ENCODE measurements around the gene SPC25.
A peak's percentile ranks its signal among the peaks of the same experiment; 100 is the strongest.
"Not testable (repeated sequence)": the region's sequence is repeated elsewhere in the genome, so short reads cannot be mapped to it uniquely, and the experiment has no call there.

SPC25 gene

DNA sequence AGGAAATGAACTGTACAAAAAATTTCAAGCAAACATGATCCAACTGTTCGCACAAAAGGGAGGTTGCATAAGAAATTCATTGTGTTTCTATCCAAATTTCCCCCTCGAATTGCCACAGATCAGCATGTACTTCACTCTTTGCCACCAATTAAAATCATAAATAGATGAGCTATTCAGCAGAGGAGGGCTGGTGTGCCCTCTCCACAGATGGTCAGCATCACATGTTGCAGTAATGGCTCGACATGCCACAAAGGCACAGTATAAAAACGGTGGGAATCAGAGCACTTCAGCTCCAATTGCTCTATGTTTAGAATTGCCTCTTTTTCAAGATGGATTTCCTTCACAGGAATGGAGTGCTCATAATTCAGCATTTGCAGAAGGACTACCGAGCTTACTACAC is 10.8 kb upstream of the SPC25 start, which contains the start of gene G6PC2:
Gene G6PC2 (plus strand): TSS at position 289 of the 400 bp plus-strand sequence. CDS start 41 bp downstream, at position 330.
- DNase-seq, result no peak

DNA sequence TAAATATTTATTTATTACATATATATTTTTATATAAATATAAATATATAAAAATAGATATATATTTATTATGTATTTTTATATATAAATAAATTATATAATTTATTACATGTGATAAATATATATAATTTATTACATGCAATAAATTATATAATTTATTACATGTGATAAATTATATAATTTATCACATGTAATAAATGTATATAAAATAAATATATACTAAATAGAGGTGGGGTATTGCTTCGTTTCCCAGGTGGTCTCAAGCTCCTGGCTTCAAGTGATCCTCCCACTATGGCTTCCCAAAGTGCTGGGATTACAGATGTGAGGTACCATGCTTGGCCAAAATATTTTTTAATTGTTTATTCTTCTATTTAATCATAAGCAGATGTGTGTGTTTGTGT is 7.2 kb upstream of the SPC25 start:
- no peak for DNase-seq

DNA sequence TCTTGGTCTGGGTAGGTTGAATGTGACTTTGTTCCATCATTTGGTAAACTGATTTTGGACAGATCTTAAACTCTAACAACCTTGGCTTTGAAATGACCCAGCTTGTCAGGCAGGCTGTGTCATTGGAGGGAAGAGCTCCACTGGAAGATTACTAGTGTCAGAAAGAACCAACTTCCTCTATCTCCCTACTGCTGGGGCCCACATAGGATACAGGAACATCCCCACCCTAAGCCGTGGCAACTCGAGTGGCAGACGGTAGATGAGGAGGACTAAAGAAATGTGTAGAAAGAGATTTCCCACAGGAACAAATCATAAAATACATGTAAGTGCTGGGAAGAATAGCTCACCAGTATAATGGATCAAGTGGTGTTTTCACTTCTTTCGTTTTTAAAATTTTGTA is 6.6 kb upstream of the SPC25 start:
- DNase-seq, result peak; percentile 9 to 18

DNA sequence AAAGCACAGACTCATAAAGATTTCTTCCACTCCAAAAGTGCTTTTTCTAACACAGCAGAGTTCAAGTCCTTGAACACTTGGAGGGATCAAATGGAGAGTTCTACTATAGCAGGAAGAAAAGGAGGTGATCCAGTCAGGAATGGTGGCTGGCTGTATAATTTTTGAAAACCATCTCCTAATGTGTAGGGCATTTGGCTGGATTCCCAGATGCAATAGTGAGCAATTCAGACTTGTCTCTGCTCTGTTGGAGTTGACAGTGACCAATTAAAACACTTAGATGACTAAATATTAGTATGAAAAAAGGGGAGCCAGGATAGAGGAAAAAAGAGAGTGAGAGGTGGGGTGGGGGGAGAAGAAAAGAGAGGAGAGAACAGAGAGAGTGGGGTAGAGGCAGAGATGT is 5.5 kb upstream of the SPC25 start:
- DNase-seq, result no peak

DNA sequence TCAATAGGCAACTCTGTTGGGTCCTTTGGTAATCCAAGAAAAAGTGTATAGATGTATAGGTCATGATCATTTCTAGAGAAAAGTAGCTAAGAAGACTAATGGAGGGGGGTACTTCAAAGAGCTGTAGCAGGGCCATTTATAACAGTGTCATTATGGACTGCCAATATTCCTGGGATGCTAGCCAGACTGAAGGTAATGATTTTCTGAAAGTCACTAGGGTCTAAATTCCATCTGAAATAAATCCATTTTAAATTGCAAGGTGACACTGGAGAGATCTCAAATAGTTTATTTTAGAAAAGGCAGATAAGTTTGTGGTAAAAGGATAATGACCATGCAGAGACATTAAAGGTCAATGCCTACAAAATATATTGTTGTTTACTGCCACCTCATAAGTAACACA is 4.5 kb upstream of the SPC25 start:
- DNase-seq, result no peak

DNA sequence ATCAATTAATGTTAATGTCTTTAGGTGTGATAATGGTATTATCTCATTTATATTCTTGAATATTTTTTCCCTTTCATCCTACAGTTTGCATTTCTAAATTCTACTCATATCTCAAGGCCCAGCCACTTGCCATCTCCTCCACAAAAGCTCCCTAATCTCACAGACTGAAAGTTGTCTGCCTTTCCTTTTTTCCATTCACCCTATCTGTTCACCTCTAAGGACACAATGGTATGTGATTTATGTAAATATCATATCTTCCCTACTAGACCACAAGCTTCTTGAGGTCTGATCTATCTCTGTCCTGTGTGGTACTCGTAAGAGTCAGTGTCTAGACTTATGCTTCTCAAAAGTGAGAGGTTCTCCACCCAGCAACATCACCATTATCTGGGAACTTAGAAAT is 3.9 kb upstream of the SPC25 start:
- no peak for DNase-seq

DNA sequence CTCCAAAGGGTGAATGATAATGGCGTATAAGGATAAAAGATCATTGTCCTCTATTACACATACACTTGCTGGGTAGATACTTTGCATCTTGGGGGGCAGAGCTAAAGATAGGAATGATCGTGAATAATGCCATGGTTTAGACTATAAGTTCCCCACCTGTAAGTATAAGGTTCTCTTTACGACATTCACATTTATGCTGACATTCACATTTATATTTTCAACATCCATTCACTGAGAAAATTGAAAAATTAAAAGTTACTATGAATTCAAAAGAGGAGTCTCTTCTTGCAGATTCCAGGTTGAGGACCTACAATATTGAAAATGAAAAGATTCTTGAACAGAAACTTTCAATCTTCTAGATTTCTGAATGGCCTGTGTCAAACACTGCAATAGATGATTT is 2.1 kb upstream of the SPC25 start:
- no peak for DNase-seq

DNA sequence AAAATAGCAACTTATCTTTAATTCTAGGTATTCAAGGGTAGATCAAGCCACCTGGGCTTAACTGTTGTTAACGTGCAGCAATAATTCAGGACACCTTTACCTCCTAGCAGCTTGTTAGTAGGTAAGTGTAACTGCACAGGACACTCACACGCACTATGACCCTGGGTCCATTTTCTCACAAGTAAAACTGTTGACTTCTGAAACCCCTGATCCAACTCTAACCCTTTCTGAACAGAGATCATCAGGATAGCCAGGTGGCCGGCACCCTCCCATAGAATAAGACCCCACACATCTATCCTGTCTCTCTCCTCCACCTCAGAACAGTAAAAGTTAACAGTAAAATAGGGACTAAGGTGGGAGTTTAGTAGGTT is 610 bp downstream of the SPC25 start:
- no peak for DNase-seq

DNA sequence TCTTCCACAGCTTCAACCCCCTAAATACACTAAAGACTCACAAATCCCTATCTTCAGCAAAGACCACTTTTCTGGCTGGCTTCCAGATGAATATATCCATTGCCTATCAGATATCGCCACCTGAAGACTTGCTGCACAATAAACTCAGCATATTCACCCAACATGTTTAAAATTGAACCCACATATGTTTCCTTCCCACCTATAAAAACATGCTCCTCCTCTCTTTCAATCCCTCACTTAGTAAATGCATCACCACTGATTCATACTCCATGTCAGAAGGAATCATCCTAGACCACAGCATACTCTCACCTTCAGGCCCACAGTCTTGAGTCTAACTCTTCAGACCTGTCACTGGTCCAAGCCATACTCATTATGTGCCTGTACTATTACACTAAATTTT is 5.3 kb downstream of the SPC25 start:
- DNase-seq, result no peak

DNA sequence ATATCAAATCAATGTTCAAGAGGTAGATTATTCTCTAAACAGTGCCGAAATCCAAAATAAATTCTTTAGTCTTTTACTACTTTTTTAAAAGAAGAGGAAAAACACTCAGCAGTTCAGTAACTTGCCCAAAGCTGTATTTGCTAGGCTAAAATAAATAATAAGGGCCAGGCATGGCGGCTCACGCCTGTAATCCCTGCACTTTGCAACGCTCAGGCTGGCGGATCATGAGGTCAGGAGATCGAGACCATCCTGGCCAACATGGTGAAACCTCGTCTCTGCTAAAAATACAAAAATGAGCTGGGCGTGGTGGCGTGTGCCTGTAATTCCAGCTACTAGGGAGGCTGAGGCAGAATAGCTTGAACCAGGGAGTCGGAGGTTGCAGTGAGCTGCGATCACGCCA is 8.1 kb downstream of the SPC25 start:
- not testable (repeated sequence) for DNase-seq

DNA sequence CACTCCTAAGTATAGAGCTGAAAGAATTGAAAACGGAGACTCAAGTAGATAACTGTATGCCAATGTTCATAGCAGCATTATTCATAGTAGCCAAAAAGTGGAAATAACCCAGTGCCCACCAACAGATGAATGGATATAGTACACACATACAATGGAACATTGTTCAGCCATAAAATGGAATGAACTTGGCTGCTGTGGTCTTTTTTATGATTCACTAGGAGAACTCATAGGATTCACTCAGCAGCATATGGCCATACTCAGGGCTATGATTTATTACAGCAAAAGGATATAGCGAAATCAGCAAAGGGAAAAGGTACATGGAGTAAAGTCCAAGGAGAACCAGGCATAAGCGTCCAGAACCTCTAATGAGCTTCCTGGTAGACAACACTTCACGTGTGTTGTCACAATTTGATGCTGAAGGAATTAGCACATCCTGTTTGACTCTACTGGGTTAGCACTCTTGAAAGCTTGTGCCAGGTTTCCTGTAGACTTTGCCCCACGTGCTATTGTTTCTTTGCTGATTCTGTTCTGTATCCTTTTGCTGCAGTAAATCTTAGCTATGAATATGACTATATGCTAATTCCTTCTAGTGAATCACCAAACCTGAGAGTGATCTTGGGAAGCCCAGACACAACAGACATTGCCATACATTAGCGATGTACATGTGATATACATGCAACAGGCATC is 15.7 kb downstream of the SPC25 start:
- no peak for DNase-seq

DNA sequence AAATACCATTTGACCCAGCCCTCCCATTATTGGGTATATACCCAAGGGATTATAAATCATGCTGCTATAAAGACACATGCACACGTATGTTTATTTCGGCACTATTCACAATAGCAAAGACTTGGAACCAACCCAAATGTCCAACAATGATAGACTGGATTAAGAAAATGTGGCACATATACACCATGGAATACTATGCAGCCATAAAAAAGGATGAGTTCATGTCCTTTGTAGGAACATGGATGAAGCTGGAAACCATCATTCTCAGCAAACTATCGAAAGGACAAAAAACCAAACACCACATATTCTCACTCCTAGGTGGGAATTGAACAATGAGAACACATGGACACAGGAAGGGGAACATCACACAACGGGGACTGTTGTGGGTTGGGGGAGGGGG is 19.4 kb downstream of the SPC25 start:
- DNase-seq, result not testable (repeated sequence)

DNA sequence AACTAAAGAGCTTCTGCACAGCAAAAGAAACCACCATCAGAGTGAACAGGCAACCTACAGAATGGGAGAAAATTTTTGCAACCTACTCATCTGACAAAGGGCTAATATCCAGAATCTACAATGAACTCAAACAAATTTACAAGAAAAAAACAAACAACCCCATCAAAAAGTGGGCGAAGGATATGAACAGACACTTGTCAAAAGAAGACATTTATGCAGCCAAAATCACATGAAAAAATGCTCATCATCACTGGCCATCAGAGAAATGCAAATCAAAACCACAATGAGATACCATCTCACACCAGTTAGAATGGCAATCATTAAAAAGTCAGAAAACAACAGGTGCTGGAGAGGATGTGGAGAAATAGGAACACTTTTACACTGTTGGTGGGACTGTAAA is 19.9 kb downstream of the SPC25 start:
- not testable (repeated sequence) for DNase-seq

DNA sequence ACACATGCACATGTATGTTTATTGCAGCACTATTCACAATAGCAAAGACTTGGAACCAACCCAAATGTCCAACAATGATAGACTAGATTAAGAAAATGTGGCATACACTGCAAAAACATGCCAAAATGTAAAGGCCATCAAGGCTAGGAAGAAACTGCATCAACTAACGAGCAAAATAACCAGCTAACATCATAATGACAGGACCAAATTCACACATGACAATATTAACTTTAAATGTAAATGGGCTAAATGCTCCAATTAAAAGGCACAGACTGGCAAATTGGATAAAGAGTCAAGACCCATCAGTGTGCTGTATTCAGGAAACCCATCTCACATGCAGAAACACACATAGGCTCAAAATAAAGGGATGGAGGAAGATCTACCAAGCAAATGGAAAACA is 23.1 kb downstream of the SPC25 start:
- not testable (repeated sequence) for DNase-seq

DNA sequence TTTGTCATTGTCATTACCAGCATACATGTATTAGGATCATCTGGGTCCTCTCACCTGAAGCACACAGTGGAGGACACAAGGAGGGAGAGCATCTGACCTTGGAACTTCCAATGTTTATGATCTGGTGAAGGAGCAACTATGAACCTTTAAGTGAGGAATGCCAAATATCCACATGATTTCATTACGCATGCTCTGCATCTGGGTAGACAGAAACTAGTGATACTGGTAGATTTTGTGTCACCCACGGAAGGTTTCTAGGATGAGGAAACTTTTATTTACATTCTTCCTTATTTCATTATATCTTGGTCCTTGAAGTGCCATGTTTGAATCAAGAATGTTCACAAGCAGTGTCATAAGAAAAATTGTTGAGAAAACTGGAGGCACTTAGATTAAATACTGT is 32.1 kb downstream of the SPC25 start:
- no peak for DNase-seq

DNA sequence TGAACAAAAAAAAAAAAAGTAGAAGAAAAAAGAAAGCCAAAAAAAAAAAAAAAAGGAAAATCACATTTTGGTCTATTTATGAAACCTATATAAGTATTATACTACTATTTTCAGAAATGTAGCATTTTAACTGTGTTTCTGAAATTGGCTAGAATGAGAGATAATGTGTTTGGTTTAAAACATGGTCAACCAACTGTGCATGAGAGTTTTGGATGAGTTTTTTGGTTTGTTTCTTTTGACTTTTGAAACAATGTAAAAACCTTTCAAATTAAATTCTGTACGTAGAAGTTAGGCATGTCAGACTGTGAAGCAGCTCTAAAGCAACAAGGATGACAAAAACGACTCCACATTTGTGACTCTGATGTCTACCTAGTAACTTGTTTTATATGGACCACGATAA is 34.6 kb downstream of the SPC25 start:
- DNase-seq, result no peak

DNA sequence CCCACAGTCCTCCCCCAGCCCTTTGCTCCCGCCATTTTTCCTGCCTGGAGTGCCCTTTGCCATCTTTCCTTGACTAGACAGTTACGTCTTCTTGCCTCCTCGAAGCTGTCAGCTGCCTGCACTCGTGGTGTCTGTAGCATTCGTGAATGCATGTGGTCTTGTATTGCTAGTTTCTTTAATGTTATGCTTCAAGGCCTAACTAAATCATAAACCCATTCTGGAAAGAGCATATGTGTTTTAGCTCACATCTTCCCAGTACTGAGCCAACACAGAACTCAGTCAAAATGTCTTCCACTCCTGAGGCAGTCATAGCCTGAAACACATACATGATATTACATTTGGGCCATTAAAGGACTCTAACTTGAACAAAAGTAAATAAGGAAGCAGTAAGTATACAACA is 35.6 kb downstream of the SPC25 start:
- no peak for DNase-seq

DNA sequence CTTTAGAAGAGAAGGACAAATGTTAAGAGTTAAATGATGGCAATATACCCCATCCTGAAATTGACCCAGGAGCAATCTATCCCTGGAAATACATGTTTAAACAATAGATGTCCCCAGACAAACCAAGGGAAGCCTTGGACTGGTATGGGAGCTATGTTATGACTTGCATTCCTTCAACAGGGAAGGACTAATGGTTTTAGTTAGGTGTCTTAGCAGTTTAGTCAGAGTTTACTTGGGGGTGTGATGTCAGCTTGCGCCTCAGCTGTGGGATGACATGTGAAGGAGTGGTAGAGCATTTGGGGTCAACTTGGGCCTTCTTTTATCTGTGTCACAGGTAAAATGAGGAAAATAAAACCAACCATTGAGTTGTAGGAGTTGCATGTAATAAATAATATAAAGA is 36.8 kb downstream of the SPC25 start:
- no peak for DNase-seq

DNA sequence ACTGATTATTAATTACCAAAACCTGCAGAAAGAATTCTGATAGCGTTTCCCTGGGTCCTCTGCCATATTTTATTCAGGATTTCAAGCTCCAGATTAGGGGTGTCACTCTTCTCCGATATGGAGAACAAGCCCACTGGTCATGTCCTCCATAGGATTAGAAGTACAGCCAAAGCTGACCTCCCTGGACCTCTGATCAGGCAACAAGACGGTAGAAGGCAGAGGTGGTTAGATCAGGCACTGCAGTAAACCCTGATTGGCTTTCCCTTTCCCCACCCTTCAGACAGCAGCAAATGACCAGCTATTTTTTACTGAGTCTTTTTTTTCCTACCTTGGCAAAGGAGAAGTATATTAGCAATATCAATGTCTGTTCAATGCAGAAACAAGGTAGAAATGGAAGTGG is 37.7 kb downstream of the SPC25 start:
- DNase-seq, result no peak

DNA sequence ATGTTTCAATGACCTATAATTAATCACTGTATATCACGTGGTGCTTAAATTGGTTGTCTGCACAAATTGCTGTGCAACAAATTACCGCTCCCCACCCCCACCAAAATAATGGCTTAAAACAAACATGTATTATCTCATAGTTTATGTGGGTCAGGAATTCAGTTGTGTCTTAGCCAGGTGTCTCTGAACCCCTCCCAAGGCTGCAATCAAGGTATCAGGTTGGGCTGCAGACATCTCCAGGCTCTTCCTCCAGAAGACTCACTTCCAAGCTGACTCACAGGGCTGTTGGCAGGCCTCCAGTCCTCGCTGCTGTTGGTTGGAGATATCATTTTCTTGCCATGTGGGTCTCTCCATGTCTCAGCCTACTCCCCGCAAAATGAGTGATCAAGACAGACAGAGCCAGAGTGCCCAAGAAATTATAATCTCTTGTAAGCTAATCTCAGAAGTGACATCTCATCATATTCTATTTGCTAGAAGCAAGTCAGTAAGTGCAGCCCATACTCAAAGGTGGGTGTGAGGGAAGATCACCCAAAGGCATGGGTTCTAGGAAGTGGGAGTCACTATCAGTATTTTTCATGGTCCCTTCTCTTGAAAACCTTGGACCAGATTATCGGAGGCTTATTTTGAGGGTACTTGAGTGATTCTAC is 38.4 kb downstream of the SPC25 start:
- no peak for DNase-seq

DNA sequence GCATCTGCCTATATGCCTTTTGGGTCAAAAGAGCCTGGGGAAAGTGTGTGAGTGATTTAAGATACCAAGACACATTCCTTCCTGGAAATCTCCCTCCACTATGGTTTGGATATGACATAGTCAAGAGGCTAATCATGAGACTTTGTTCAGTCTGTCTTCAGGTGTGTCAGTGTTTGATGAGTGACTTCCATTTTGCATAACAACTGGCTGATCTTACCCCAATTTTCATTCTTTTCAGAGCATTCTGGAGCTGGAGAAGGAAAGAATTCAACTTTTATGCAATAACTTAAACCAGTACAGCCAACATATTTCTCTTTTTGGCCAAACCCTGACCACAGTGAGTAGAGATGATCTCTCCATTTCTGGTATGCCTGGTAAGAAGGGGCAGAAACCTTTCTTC is 39.4 kb downstream of the SPC25 start:
- no peak for DNase-seq

DNA sequence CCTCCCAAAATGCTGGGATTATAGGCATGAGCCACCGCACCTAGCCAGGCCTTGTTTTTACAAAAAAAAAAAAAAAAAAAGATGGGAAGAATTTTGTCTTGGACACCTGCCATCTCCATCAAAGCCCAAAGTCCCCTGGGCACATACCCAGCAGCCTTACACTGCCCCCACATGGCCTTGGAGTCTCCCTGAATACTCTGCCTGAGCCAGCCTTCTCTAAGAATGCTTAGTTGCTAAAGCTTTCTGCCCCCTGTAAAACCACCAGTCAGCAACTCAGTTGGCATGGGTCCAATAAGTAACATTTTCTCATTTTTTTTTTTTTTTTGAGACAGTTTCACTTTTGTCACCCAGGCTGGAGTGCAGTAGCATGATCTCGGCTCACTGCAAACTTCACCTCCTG is 40.6 kb downstream of the SPC25 start:
- DNase-seq, result no peak

DNA sequence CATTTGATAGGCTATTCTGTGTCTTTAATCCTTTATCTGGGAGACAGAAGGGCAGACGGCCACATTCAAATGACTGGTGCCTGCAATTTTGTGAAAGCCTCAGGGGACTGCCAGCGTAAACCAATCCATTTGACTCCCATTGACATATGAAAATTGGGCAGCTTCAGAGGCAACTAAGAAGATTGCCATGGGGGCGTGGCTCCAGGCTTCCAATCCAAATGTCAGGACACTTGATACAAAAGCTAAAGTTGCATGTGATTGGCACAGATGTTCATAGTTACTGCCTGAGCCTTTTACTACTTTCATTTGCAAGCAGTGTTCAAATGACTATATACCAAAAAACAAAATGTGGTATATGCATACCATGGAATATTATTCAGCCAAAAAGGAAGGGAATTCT is 42.0 kb downstream of the SPC25 start:
- DNase-seq, result no peak

DNA sequence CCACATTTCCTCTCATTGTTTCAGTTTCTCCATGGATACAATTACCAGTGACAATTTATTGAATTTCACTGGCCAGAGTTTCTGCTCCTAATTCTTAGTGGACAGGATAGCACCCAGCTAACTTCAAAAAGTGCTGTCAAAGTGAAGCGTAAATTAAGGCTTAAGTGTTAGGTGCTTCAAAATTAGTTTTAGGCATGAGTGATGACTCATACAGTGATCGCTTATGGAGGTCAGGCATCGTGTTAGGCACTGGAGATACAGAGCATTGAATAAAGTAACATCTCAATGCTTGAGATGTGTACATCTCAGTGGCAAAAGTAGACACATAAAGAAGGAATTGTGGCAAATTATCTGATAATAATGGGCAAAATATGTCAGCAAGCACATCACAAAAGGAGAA is 47.0 kb downstream of the SPC25 start:
- no peak for DNase-seq

DNA sequence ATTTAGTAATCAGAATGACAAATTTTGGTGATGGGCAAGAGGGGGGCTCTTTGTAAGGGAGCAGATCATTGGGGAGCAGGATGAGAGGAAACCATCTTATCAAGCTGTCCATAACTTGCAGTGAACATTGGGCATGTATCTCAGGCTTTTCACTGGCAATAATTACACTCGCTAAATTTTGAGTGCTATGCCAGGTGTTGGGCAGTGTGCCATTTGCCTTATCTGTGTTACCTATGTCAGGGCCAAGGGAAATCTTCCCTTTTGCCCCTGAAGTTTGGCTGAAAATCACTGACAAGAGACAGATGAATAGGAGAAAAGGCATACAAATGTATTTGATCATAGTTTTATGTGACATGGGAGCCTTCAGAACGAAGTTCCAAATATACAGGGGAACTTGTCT is 48.8 kb downstream of the SPC25 start:
- no peak for DNase-seq

Data from inflammatory macrophage treated with lipopolysaccharide for 1 hour (primary cell).